RWPE1 (cell line): ENCODE data around the gene STRN3.

ENCODE experiments used
- CTCF ChIA-PET: fragments of 350-600 bp; sonication (Branson Sonifier 250); formaldehyde crosslinking; extraction: SDS; loops from one replicate; lab custom pipeline; 2021; lab: Yijun Ruan, JAX
- POLR2A ChIA-PET: fragments of 400-600 bp; formaldehyde crosslinking; extraction: SDS; loops from one replicate; lab custom pipeline; 2020; ENCODE audit warnings: antibody characterized with exemption; ENCODE audit not compliant: low non-redundant PET; lab: Yijun Ruan, JAX
- DNase-seq: peaks from one replicate; pipeline ENCODE4 v3.0.0; 2012; ENCODE audit warnings: low spot score
- H3K27ac ChIP-seq: fragments of 450-650 bp; 2 replicates; pipeline ENCODE4 v1.5.1; 2017
- TF ChIP-seq, protein P1 (sequence below): fragments of 450-650 bp; conservative IDR thresholded peaks from 2 replicates; pipeline ENCODE4 v1.5.1; 2017; ENCODE audit warnings: low read depth, mild to moderate bottlenecking

The STRN3 gene

DNA sequence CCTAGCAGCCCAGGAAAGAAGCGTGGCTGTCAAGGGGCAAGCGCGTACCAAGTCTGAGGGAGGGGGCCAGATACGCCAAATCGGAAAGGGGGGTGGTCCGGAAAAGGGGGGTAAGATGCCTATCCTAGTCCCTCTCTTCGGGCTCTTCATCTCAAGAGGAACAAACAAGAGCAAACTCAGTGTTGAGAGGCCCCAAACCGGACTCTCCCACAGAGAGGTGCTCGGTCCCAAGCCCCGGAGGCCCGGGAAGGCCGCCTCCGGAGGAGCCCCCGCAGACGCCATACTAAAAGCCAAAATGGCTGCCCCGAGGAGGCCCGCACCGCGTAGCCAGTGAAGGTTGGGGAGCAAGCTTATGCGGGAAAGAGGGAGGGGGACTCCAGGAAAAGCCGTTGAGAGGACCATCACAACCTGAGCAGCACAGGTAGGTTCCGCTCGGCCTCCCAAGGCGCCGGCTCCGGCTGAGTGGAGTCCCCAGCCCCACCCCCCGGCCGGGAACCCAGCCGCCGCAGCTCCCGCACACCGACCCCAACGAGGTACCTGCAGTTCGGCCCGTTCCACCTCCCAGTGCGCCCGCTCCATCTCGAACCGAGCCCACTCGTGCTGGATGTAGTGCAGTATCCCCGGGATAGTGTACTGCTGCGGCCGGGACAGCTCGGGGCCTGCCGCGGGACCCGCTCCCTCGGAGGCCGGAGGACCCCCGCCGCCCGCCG lies 657 bp downstream of the STRN3 start, which contains the start of gene AP4S1:
Gene AP4S1 (plus strand): TSS at position 283 of the 710 bp plus-strand sequence. CDS start 40,548 bp downstream, outside the sequence.
- ChIA-PET CTCF (interaction anchor here (0.7 to 1.0 kb wide), 2 partner anchors 38 to 57 kb away, joined by 3 read pairs; no protein-coding TSS in a partner anchor), POLR2A (interaction anchor here (0.9 kb wide), 1 partner anchor 30 kb away, joined by 6 read pairs; no protein-coding TSS in a partner anchor)
- DNase-seq = peak; percentile 26
- TF ChIP-seq, protein P1, sequence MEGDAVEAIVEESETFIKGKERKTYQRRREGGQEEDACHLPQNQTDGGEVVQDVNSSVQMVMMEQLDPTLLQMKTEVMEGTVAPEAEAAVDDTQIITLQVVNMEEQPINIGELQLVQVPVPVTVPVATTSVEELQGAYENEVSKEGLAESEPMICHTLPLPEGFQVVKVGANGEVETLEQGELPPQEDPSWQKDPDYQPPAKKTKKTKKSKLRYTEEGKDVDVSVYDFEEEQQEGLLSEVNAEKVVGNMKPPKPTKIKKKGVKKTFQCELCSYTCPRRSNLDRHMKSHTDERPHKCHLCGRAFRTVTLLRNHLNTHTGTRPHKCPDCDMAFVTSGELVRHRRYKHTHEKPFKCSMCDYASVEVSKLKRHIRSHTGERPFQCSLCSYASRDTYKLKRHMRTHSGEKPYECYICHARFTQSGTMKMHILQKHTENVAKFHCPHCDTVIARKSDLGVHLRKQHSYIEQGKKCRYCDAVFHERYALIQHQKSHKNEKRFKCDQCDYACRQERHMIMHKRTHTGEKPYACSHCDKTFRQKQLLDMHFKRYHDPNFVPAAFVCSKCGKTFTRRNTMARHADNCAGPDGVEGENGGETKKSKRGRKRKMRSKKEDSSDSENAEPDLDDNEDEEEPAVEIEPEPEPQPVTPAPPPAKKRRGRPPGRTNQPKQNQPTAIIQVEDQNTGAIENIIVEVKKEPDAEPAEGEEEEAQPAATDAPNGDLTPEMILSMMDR = no peak
- H3K27ac ChIP-seq = peak within 1 kb of the TSS; percentile 99

DNA sequence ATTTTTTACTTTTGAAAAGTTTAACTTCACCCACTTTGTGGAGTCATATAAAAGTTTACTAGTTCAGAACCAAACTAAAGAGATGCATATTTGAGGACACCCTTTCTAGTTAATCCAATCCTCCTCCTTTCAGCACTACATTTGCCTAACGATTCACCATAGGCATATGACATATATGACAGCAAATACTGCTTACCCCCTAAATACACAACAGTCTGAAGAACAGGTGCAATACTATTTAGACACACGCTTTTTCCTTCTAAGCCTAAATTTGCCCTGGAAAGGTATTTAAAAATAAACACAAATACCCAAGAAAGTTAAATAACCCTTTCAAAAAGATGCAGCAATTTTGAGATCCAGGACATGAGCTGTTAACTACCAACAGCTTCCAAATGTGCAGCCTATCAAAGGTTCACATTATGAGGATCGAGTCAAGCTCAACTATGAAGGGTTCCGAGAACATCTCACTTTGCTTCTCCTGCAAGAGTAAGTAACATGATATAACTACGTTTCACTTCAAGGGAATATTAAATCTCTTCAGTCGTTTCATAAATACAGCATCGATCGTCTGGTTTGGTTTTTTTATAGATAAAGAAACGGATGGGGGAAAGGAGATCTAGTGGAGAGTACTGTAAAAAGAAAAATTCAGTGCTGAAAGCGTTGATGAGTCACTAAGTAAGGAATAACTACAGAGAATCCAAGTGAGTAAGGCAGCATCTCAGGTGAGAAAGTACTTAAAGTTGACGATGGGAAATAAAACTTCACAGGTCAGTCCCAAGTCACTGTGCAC lies 1.4 kb downstream of the STRN3 start:
- TF ChIP-seq, protein P1 = no peak
- POLR2A ChIA-PET = no interaction called here
- peak overlapping the region; percentile 99 for H3K27ac ChIP-seq
- CTCF ChIA-PET = interaction anchor here (0.7 kb wide), 1 partner anchor 37 kb away, joined by 3 read pairs; no protein-coding TSS in a partner anchor
- DNase-seq = peak; percentile 34

DNA sequence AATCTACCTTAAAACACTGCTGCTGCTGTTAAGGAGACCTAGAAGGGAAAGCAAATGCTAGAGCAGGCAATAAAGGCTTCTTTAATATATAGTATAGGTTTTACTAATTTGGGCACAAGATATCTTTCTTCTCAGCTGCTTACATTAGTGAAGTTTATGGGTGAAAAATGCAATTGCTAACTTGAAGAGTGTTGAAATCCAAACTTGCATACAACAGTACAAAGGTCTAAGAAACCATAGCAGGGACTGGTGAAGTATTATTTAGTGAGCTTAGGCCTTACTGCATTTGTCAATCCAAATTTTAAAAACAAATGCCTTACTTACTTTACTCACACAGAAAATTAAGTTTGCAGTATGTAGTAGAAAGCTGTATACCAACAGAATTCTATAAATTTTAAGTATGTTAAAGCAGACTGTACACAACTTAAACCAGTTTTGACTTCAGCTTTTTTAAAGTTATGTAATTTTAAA lies 2.1 kb downstream of the STRN3 start:
- H3K27ac ChIP-seq = no peak overlapping the region
- no peak for DNase-seq
- POLR2A ChIA-PET = no interaction called here
- CTCF ChIA-PET = no interaction called here
- TF ChIP-seq, protein P1 = no peak

DNA sequence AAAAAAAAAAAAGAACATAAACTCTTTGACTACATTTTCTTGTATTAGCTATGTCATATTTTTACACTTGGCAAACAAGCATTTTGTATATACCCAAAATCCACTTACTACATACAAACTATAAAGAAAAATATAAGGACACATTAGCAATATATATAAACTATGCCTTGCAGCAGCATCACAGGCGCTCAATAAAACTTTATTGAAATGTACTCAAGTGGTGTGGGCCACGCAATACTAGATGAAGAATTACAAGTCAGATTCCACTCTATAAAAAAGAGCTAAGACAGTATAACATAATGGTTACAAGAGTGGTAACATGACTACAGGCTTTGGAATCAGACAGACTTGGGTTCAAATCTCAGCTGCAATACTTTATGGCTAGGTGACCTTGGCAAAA lies 3.8 kb downstream of the STRN3 start:
- ChIA-PET CTCF (no interaction called here), POLR2A (no interaction called here)
- TF ChIP-seq, protein P1 = no peak
- no peak for DNase-seq
- no peak overlapping the region for H3K27ac ChIP-seq

DNA sequence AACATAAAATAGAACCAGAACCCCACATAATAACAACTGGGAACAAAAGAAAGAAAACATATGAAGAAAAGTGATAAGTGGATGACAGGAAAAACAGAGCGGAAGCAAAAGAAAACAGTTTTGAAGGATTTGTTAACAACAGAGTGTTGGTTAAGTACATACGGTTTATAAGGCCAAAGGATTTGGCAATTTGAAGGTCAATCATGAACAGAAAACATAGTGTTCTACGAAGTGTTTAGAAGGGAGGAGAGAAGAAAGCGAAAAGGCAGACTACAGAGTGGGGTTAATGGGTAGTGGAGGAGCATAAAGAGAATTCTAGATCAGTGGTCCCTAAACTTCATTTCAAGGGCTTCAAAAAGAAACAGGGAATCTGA lies 4.6 kb downstream of the STRN3 start:
- CTCF ChIA-PET = no interaction called here
- TF ChIP-seq, protein P1 = no peak
- no peak overlapping the region for H3K27ac ChIP-seq
- POLR2A ChIA-PET = no interaction called here
- DNase-seq = no peak

DNA sequence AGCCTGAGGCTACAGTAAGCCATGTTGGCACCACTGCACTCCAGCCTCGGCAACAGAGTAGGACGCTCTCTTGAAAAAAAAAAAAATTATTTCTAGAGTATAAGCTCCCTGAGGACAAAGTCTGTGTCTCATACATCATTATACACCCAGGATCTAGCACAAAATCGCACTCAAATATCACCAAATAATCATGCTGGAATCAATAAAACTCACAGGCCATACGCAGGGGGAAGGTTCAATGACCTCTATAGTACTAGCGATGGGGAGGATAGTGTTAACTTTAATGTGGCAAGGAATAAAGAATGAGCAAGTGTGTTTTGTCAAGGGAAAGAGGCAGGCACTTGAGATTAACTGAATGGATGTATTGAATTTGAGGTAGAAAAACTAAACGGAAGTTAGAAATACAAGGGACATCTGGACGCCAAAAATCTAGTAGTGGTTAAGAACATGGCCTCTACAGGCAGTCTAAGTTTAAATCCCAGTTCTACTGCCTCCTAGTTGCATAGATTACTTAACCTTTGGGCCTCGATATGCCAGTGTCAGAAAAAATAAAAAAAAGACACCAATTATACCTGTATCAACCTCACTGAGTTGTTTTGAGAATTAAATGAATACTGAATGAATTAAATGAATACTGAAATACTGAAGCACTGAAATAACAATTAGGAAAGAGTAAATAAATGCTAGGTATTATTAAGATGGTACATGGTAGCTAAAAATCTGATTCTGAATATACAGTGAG lies 5.2 kb downstream of the STRN3 start:
- DNase-seq = no peak
- TF ChIP-seq, protein P1 = no peak
- CTCF ChIA-PET = no interaction called here
- POLR2A ChIA-PET = no interaction called here
- H3K27ac ChIP-seq = no peak overlapping the region
